HAP-1 (cell line): ENCODE data around the gene SLC44A5.
"Not testable (repeated sequence)": the region's sequence is repeated elsewhere in the genome, so short reads cannot be mapped to it uniquely, and the experiment has no call there.

Experiments
- DNase-seq, 2 experiments: peaks; one replicate each; pipeline ENCODE4 v3.0.0-alpha.2; 2016 to 2020; ENCODE audit warnings: low spot score in 2 of 2
- H3K27me3 ChIP-seq: fragments of 250-450 bp; sonication (Bioruptor Pico); 2 replicates; pipeline ENCODE4 v1.5.1; 2020; ENCODE audit warnings: low read depth, mild to moderate bottlenecking, moderate library complexity
- H3K36me3 ChIP-seq: fragments of 250-450 bp; sonication (Bioruptor Pico); replicated peaks from 2 replicates; pipeline ENCODE4 v1.5.1; 2020; ENCODE audit warnings: mild to moderate bottlenecking
- H3K4me1 ChIP-seq: fragments of 250-450 bp; sonication (Bioruptor Pico); 2 replicates; pipeline ENCODE4 v1.5.1; 2020; ENCODE audit warnings: mild to moderate bottlenecking
- H3K4me3 ChIP-seq: fragments of 250-450 bp; sonication (Bioruptor Pico); 2 replicates; pipeline ENCODE4 v1.5.1; 2020; ENCODE audit warnings: mild to moderate bottlenecking, moderate library complexity
- H3K9me3 ChIP-seq: fragments of 250-450 bp; sonication (Bioruptor Pico); 2 replicates; pipeline ENCODE4 v1.5.1; 2020; ENCODE audit warnings: mild to moderate bottlenecking, moderate library complexity
- in situ Hi-C: fragments of 300-500 bp; cut with MboI; formaldehyde crosslinking; loops from 3 replicates; pipeline ENCODE4 v1.14.3; 2020; ENCODE audit warnings: low sequenced_read_pairs, inconsistent platforms, mixed read lengths

Gene SLC44A5

DNA sequence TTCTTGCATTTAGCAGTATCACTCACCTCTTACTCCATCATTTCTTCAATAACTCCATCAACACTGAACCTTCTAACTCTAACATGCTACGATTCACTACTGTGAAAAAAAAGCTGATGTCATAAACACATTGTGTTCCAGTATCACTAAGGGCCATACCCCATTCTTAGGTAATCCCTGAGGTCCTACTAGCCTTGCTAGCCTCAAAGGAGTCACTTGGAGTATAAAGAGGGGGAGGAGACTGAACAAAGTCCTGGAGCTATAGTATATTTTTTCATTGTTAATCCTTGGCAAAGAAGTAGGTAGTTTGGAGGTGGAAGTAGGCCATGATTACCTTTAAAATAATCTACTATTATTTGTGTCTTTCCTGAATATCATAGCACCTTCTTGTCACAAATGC lies at the start of gene SLC44A5:
TSS of gene SLC44A5 (minus strand) at position 101 of the 400 bp plus-strand sequence. CDS start 69,667 bp downstream, outside the sequence.
- no peaks in the 10 kb centered on the region for H3K4me1 ChIP-seq
- H3K4me3 ChIP-seq: no peak within 1 kb of the TSS
- H3K36me3 ChIP-seq: no peaks in the 10 kb centered on the region
- in situ Hi-C loops: no loop called here
- no peak for DNase-seq
- no peaks in the 10 kb centered on the region for H3K9me3 ChIP-seq
- no peaks in the 10 kb centered on the region for H3K27me3 ChIP-seq

- peaks cover 3% of the 10 kb centered on the region; the same call in 1 of the 2 replicates for H3K9me3 ChIP-seq
- H3K4me1 ChIP-seq: no peaks in the 10 kb centered on the region; the same call in 1 of the 2 replicates
- H3K4me3 ChIP-seq: no peak overlapping the region
- no peaks in the 10 kb centered on the region for H3K27me3 ChIP-seq
- H3K36me3 ChIP-seq: no peaks in the 10 kb centered on the region
- in situ Hi-C loops: no loop called here
- no peak for DNase-seq
Observed at GRCh38 chr1:75655931-75656330, 45.0 kb upstream of the SLC44A5 start.

GRCh38 chr1:75647183-75647582 lies 36.3 kb upstream of the SLC44A5 start:
- not testable (repeated sequence) for H3K9me3 ChIP-seq, H3K36me3 ChIP-seq, H3K4me3 ChIP-seq, H3K4me1 ChIP-seq, DNase-seq, H3K27me3 ChIP-seq
- in situ Hi-C loops: loop anchor here (25.0 kb wide), 1 partner anchor 385 kb away; no protein-coding TSS in a partner anchor

DNA sequence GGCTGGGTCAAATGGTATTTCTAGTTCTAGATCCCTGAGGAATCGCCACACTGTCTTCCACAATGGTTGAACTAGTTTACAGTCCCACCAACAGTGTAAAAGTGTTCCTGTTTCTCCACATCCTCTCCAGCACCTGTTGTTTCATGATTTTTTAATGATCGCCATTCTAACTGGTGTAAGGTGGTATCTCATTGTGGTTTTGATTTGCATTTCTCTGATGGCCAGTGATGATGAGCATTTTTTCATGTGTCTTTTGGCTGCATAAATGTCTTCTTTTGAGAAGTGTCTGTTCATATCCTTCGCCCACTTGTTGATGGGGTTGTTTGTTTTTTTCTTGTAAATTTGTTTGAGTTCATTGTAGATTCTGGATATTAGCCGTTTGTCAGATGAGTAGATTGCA lies 34.2 kb upstream of the SLC44A5 start:
- not testable (repeated sequence) for DNase-seq, H3K4me1 ChIP-seq, H3K4me3 ChIP-seq, H3K27me3 ChIP-seq, H3K36me3 ChIP-seq, H3K9me3 ChIP-seq
- in situ Hi-C loops: loop anchor here (25.0 kb wide), 1 partner anchor 383 kb away; no protein-coding TSS in a partner anchor

DNA sequence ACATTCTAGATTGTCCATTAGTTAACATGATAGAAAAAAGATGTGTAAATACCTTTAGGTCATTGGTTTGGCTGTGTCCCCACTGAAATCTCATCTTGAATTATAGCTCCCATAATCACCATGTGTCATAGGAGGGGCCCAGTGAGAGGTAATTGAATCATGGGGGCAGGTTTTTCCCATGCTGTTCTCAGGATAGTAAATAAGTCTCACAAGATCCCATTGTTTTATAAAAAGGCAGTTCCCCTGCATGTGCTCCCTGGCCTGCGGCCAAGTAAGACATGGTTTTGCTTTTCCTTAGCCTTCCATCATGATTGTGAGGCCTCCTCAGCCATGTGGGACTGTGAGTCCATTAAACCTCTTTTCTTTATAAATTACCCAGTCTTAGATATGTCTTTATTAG lies 32.5 kb upstream of the SLC44A5 start:
- H3K4me3 ChIP-seq: no peak overlapping the region
- peak in 1 of 2 experiments; percentile 25 for DNase-seq
- no peaks in the 10 kb centered on the region; the same call in 1 of the 2 replicates for H3K27me3 ChIP-seq
- in situ Hi-C loops: loop anchor here (25.0 kb wide), 1 partner anchor 381 kb away; no protein-coding TSS in a partner anchor
- no peaks in the 10 kb centered on the region for H3K36me3 ChIP-seq
- H3K4me1 ChIP-seq: no peaks in the 10 kb centered on the region
- no peaks in the 10 kb centered on the region; the same call in 1 of the 2 replicates for H3K9me3 ChIP-seq

GRCh38 chr1:75641325-75641724 lies 30.4 kb upstream of the SLC44A5 start:
- Histone ChIP-seq H3K36me3 (no peaks in the 10 kb centered on the region), H3K9me3 (no peaks in the 10 kb centered on the region), H3K4me1 (no peaks in the 10 kb centered on the region), H3K4me3 (no peak overlapping the region), H3K27me3 (peaks cover 3% of the 10 kb centered on the region)
- in situ Hi-C loops: loop anchor here (25.0 kb wide), 1 partner anchor 379 kb away; no protein-coding TSS in a partner anchor
- no peak for DNase-seq

GRCh38 chr1:75640137-75640536 lies 29.2 kb upstream of the SLC44A5 start:
- no peak for DNase-seq
- H3K4me1 ChIP-seq: no peaks in the 10 kb centered on the region
- no peaks in the 10 kb centered on the region for H3K9me3 ChIP-seq
- in situ Hi-C loops: loop anchor here (25.0 kb wide), 1 partner anchor 378 kb away; no protein-coding TSS in a partner anchor
- no peaks in the 10 kb centered on the region for H3K36me3 ChIP-seq
- no peak overlapping the region for H3K4me3 ChIP-seq
- peaks cover 3% of the 10 kb centered on the region for H3K27me3 ChIP-seq

DNA sequence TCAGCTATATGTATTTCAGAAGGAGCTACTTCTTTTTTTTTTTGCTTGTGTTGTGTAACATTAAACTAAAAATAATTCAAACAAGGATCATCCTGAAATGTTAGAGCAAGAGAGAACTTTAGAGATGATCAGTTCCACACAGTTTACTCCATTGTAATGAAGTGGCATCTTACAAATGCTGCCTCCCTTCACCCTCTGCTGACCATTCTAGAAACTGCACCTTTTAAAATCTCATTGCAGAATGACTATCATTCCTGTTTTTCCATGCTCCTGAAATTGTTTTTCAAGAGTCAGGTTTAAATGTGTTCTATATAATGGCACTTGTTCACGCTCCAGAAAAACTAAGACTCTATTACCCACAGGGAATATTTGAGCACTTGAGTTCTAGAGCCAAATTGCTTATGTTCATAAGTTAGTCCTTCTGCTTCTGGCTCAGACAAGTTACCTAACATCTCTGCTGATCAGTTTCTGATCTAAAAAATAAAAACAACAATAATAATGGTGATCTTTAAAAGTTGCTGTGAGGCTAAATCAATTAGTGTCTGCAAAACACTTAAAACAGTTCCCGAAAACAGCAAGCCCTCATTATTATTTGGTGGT lies 21.5 kb upstream of the SLC44A5 start:
- in situ Hi-C loops: loop anchor here (25.0 kb wide), 1 partner anchor 370 kb away; no protein-coding TSS in a partner anchor
- H3K4me1 ChIP-seq: no peaks in the 10 kb centered on the region
- no peaks in the 10 kb centered on the region for H3K36me3 ChIP-seq
- H3K27me3 ChIP-seq: peaks cover 6% of the 10 kb centered on the region; the same call in 1 of the 2 replicates
- H3K9me3 ChIP-seq: no peaks in the 10 kb centered on the region
- no peak overlapping the region for H3K4me3 ChIP-seq
- DNase-seq: peak; percentile 42 to 52

- no peak for DNase-seq
- H3K36me3 ChIP-seq: no peaks in the 10 kb centered on the region
- H3K27me3 ChIP-seq: peaks cover 4% of the 10 kb centered on the region; the same call in 1 of the 2 replicates
- in situ Hi-C loops: loop anchor here (25.0 kb wide), 1 partner anchor 369 kb away; no protein-coding TSS in a partner anchor
- no peaks in the 10 kb centered on the region for H3K4me1 ChIP-seq
- no peak overlapping the region for H3K4me3 ChIP-seq
- no peaks in the 10 kb centered on the region for H3K9me3 ChIP-seq
Observed at GRCh38 chr1:75630998-75631397, 20.1 kb upstream of the SLC44A5 start.

DNA sequence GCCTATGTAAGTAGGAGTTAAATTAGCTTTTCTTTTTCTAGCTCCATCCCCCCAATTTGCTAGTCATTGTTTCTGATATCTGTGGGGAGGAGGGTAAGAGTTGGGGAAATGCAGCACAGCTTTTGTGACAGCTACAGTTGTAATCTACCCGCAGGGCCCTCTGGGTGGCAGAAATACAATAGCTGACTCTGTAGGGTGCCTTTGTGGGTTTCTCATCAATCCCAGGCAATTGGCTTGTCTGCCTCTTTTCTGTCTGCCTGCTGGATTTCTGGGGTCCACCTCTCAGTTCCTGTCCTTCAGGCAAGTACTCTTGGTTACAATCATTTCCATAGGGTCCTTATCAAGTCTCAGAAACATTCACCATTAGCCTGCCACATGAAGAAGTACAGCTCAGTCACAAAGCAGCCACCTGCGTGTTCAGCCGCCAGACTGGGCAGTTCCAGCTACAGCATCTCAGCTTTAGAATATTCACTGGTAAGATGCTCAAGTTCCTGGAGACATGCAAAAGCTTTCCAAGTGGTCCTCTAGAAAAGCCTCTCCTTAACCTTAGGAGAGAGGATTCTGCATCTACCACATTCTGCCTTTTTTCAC lies 19.2 kb upstream of the SLC44A5 start:
- H3K4me3 ChIP-seq: no peak overlapping the region
- DNase-seq: peak in 1 of 2 experiments; percentile 9
- in situ Hi-C loops: loop anchor here (25.0 kb wide), 1 partner anchor 368 kb away; no protein-coding TSS in a partner anchor

GRCh38 chr1:75625795-75626194 lies 14.9 kb upstream of the SLC44A5 start:
- in situ Hi-C loops: loop anchor here (25.0 kb wide), 1 partner anchor 363 kb away; no protein-coding TSS in a partner anchor
- no peak for DNase-seq
- no peaks in the 10 kb centered on the region for H3K36me3 ChIP-seq
- H3K27me3 ChIP-seq: 0 out of 2 replicates have a peak, but pooled peaks cover 3% of the 10 kb centered on the region
- H3K9me3 ChIP-seq: no peaks in the 10 kb centered on the region
- H3K4me1 ChIP-seq: no peaks in the 10 kb centered on the region
- no peak overlapping the region for H3K4me3 ChIP-seq

More for the DNA sequence above, 19.2 kb upstream of the SLC44A5 start:
- H3K9me3 ChIP-seq: no peaks in the 10 kb centered on the region
- H3K4me1 ChIP-seq: no peaks in the 10 kb centered on the region
- no peaks in the 10 kb centered on the region for H3K36me3 ChIP-seq
- H3K27me3 ChIP-seq: peaks cover 4% of the 10 kb centered on the region; the same call in 1 of the 2 replicates

- no peaks in the 10 kb centered on the region for H3K9me3 ChIP-seq
- no peak overlapping the region for H3K4me3 ChIP-seq
- in situ Hi-C loops: no loop called here
- H3K4me1 ChIP-seq: peaks cover 4% of the 10 kb centered on the region; the same call in 1 of the 2 replicates
- no peaks in the 10 kb centered on the region for H3K36me3 ChIP-seq
- H3K27me3 ChIP-seq: peaks cover 10% of the 10 kb centered on the region; the same call in 1 of the 2 replicates
- no peak for DNase-seq
Observed at GRCh38 chr1:75618382-75618781, 7.5 kb upstream of the SLC44A5 start.

- Histone ChIP-seq H3K36me3 (no peaks in the 10 kb centered on the region), H3K4me1 (peaks cover 4% of the 10 kb centered on the region; the same call in 1 of the 2 replicates), H3K27me3 (peaks cover 7% of the 10 kb centered on the region; the same call in 1 of the 2 replicates), H3K4me3 (peak overlapping the region; percentile 17), H3K9me3 (no peaks in the 10 kb centered on the region)
- in situ Hi-C loops: no loop called here
- peak in 1 of 2 experiments; percentile 45 for DNase-seq
Observed at GRCh38 chr1:75616436-75617433, 5.8 kb upstream of the SLC44A5 start.
